NCI-H1417 treated with DMSO at 0.1 percent for 48 hours (cell line): ENCODE results near the gene CELF4.

Source experiments
- DNase-seq: peaks from one replicate; lab custom pipeline; 2025; lab: John Stamatoyannopoulos, UW

The CELF4 gene

GRCh38 chr18:37280701-37281393 lies 284.8 kb downstream of the CELF4 start:
- no peak for DNase-seq

- no peak for DNase-seq
These were observed 287.8 kb downstream of the CELF4 start for GRCh38 chr18:37277804-37278203.

GRCh38 chr18:37276111-37276890 lies 289.3 kb downstream of the CELF4 start:
- no peak for DNase-seq

- DNase-seq, result no peak
These were observed 290.3 kb downstream of the CELF4 start for GRCh38 chr18:37275237-37275741.

GRCh38 chr18:37274309-37275236 lies 291.0 kb downstream of the CELF4 start:
- no peak for DNase-seq

GRCh38 chr18:37272841-37273240 lies 292.8 kb downstream of the CELF4 start:
- DNase-seq, result no peak

- no peak for DNase-seq
These were observed 293.4 kb downstream of the CELF4 start for GRCh38 chr18:37272226-37272625.

GRCh38 chr18:37270666-37271052 lies 294.9 kb downstream of the CELF4 start:
- DNase-seq, result no peak

GRCh38 chr18:37270038-37270665 lies 295.4 kb downstream of the CELF4 start:
- no peak for DNase-seq

- DNase-seq, result no peak
These were observed 299.3 kb downstream of the CELF4 start for GRCh38 chr18:37266290-37266689.

GRCh38 chr18:37265382-37265781 lies 300.2 kb downstream of the CELF4 start:
- DNase-seq, result no peak

- DNase-seq, result no peak
These were observed 300.6 kb downstream of the CELF4 start for GRCh38 chr18:37264956-37265355.

- no peak for DNase-seq
These were observed 303.6 kb downstream of the CELF4 start for GRCh38 chr18:37261988-37262387.

GRCh38 chr18:37261246-37261840 lies 304.3 kb downstream of the CELF4 start:
- DNase-seq, result no peak

- DNase-seq, result no peak
These were observed 305.1 kb downstream of the CELF4 start for GRCh38 chr18:37260367-37261093.

GRCh38 chr18:37259711-37260110 lies 305.9 kb downstream of the CELF4 start:
- no peak for DNase-seq

- no peak for DNase-seq
These were observed 306.8 kb downstream of the CELF4 start for GRCh38 chr18:37258819-37259218.

GRCh38 chr18:37258131-37258530 lies 307.5 kb downstream of the CELF4 start:
- DNase-seq, result no peak

- no peak for DNase-seq
These were observed 310.6 kb downstream of the CELF4 start for GRCh38 chr18:37254973-37255372.

- DNase-seq, result no peak
These were observed 311.3 kb downstream of the CELF4 start for GRCh38 chr18:37254236-37254754.
